SK-N-SH (cell line): ENCODE data around the gene TCEA2. TPM values are rescaled to one million over a fixed set of nuclear protein-coding genes. Genes with fewer than 3 reads are reported as not detected.

Experiments
- CTCF ChIA-PET: fragments of 300-600, 350-600 bp; formaldehyde crosslinking; extraction: SDS; loops from one replicate; lab custom pipeline; 2021; lab: Yijun Ruan, JAX
- POLR2A ChIA-PET: fragments of 350-600 bp; sonication (Branson Sonifier 250); formaldehyde crosslinking; extraction: SDS; loops from one replicate; lab custom pipeline; 2020; ENCODE audit warnings: antibody characterized with exemption, inconsistent platforms; lab: Yijun Ruan, JAX
- DNase-seq: peaks from one replicate; pipeline ENCODE4 v3.0.0; 2012
- H2AFZ ChIP-seq: fragments of 200-600 bp; sonication (generic); 2 replicates; pipeline ENCODE4 v1.8.1; 2016; ENCODE audit warnings: antibody characterized with exemption, mild to moderate bottlenecking, low read depth
- H3F3A ChIP-seq: fragments of 200-600 bp; sonication (generic); replicated peaks from 2 replicates; pipeline ENCODE3; 2016; ENCODE audit warnings: antibody characterized with exemption, mild to moderate bottlenecking; ENCODE audit not compliant: insufficient read depth
- H3K27ac ChIP-seq, 2 experiments: fragments of 200-500 bp in 1 of 2; fragments of 200-600 bp in 1 of 2; sonication (Bioruptor generic) in 1 of 2; sonication (generic), shearing (Covaris generic) in 1 of 2; 2 replicates each; pipeline versions ENCODE4 v1.5.1 to v1.6.1; 2014 to 2016; ENCODE audit warnings: low read depth in 2 of 2, inconsistent platforms in 1 of 2, low read length in 1 of 2, mild to moderate bottlenecking in 1 of 2, mixed read lengths in 1 of 2
- H3K27me3 ChIP-seq: fragments of 200-600 bp; sonication (generic), shearing (Covaris generic); 2 replicates; pipeline ENCODE4 v1.6.1; 2016; ENCODE audit warnings: mixed run types; ENCODE audit not compliant: insufficient read depth
- H3K36me3 ChIP-seq, 2 experiments: fragments of 200-500 bp in 1 of 2; fragments of 200-600 bp in 1 of 2; sonication (Bioruptor generic) in 1 of 2; sonication (generic) in 1 of 2; replicated peaks in 1 of 2; 2 replicates each; pipeline versions ENCODE3 to v1.5.1; 2014 to 2016; ENCODE audit warnings: low read length in 1 of 2, mild to moderate bottlenecking in 1 of 2; ENCODE audit not compliant: insufficient read depth in 2 of 2, control insufficient read depth in 1 of 2
- H3K4me1 ChIP-seq, 2 experiments: fragments of 200-500 bp in 1 of 2; fragments of 200-600 bp in 1 of 2; sonication (Bioruptor generic) in 1 of 2; sonication (generic), shearing (Covaris generic) in 1 of 2; 2 replicates each; pipeline versions ENCODE4 v1.5.1 to v1.6.1; 2014 to 2016; ENCODE audit warnings: low read depth in 1 of 2, low read length in 1 of 2, mixed run types in 1 of 2; ENCODE audit not compliant: insufficient read depth in 2 of 2, control insufficient read depth in 1 of 2
- H3K4me2 ChIP-seq: fragments of 200-600 bp; sonication (generic), shearing (Covaris generic); 2 replicates; pipeline ENCODE4 v1.6.1; 2017; ENCODE audit warnings: mixed run types
- H3K4me3 ChIP-seq, 2 experiments: fragments of 200-500 bp in 1 of 2; fragments of 200-600 bp in 1 of 2; sonication (Bioruptor generic) in 1 of 2; sonication (generic), shearing (Covaris generic) in 1 of 2; 2 replicates each; pipeline versions ENCODE4 v1.5.1 to v1.8.1; 2014 to 2016; ENCODE audit warnings: low read depth in 2 of 2, inconsistent platforms in 1 of 2, low read length in 1 of 2, mild to moderate bottlenecking in 1 of 2, mixed read lengths in 1 of 2, moderate library complexity in 1 of 2
- H3K79me2 ChIP-seq: fragments of 200-600 bp; sonication (generic); 2 replicates; pipeline ENCODE4 v1.8.1; 2017; ENCODE audit warnings: mild to moderate bottlenecking; ENCODE audit not compliant: insufficient read depth
- H3K9ac ChIP-seq: fragments of 200-600 bp; sonication (generic); 2 replicates; pipeline ENCODE4 v1.6.1; 2017; ENCODE audit warnings: mixed run types
- H3K9me2 ChIP-seq: fragments of 200-600 bp; sonication (generic); 2 replicates; pipeline ENCODE4 v1.6.1; 2017; ENCODE audit warnings: mixed run types
- H3K9me3 ChIP-seq: fragments of 200-600 bp; sonication (generic); 2 replicates; pipeline ENCODE4 v1.6.1; 2017; ENCODE audit warnings: mixed run types, mild to moderate bottlenecking, moderate library complexity
- H4K20me1 ChIP-seq: fragments of 200-600 bp; sonication (generic); 2 replicates; pipeline ENCODE4 v1.6.1; 2017; ENCODE audit warnings: mild to moderate bottlenecking, mixed run types; ENCODE audit not compliant: insufficient read depth
- ELF1 ChIP-seq: IDR thresholded peaks from 2 replicates; pipeline ENCODE4 v1.4.0; 2012
- EZH2phosphoT487 ChIP-seq: fragments of 200-600 bp; sonication (generic); IDR thresholded peaks from 2 replicates; pipeline ENCODE4 v1.6.1; 2017; ENCODE audit warnings: low read depth, mixed run types, mild to moderate bottlenecking, antibody characterized with exemption, moderate library complexity, borderline replicate concordance
- FOXJ3 ChIP-seq: sonication (generic); formaldehyde crosslinking; IDR thresholded peaks from 2 replicates; pipeline ENCODE4 v1.5.1; 2020; ENCODE audit warnings: mild to moderate bottlenecking, missing genetic modification reagents
- GABPA ChIP-seq: IDR thresholded peaks from 2 replicates; pipeline ENCODE4 v1.4.0; 2012; ENCODE audit warnings: low read depth, mild to moderate bottlenecking
- JUND ChIP-seq: IDR thresholded peaks from 2 replicates; pipeline ENCODE4 v1.4.0; 2012
- NFIC ChIP-seq: IDR thresholded peaks from 2 replicates; pipeline ENCODE4 v1.4.0; 2012; ENCODE audit warnings: borderline replicate concordance
- NRF1 ChIP-seq: IDR thresholded peaks from 2 replicates; pipeline ENCODE4 v1.6.1; 2012; ENCODE audit warnings: low read depth, mild to moderate bottlenecking, low read length
- POLR2AphosphoS5 ChIP-seq: IDR thresholded peaks from 2 replicates; pipeline ENCODE4 v1.6.1; 2012; ENCODE audit warnings: low read depth, low read length
- RAD21 ChIP-seq: IDR thresholded peaks from 2 replicates; pipeline ENCODE4 v1.6.1; 2012; ENCODE audit warnings: mild to moderate bottlenecking, low read length
- RCOR1 ChIP-seq: fragments of 150-350 bp; IDR thresholded peaks from 2 replicates; pipeline ENCODE4 v1.6.1; 2017; ENCODE audit warnings: antibody characterized with exemption, low read length
- RXRA ChIP-seq: IDR thresholded peaks from 2 replicates; pipeline ENCODE4 v1.4.0; 2012; ENCODE audit warnings: low read depth, mild to moderate bottlenecking, borderline replicate concordance
- SMC3 ChIP-seq: IDR thresholded peaks from 2 replicates; pipeline ENCODE4 v1.6.1; 2012; ENCODE audit warnings: low read depth, low read length, improper control_type of control experiment
- TAF1 ChIP-seq: IDR thresholded peaks from 2 replicates; pipeline ENCODE4 v1.6.1; 2012; ENCODE audit warnings: low read depth, mild to moderate bottlenecking, low read length, moderate library complexity, borderline replicate concordance
- TEAD4 ChIP-seq: IDR thresholded peaks from 2 replicates; pipeline ENCODE4 v1.4.0; 2012; ENCODE audit warnings: mild to moderate bottlenecking, borderline replicate concordance; ENCODE audit not compliant: insufficient read depth
- YY1 ChIP-seq: IDR thresholded peaks from 2 replicates; pipeline ENCODE4 v1.4.0; 2012; ENCODE audit warnings: low read depth, mild to moderate bottlenecking
- WGBS: methylation state at CpG from one replicate; pipeline ENCODE4 v1.1.6; 2017; ENCODE audit warnings: low lambda C conversion rate; 5-methylcytosine and 5-hydroxymethylcytosine counted together
- polyA plus RNA-seq, 3 experiments: library from polyadenylated mRNA; depleted of rRNA; stranded (reverse); fragments of >200 nt; gene quantifications; 2 replicates each; pipeline ENCODE4 v1.2.3, GENCODE V29; 2012
- TF ChIP-seq, protein P1 (sequence below): fragments of 150-350 bp; IDR thresholded peaks from 2 replicates; pipeline ENCODE4 v1.6.1; 2016; ENCODE audit warnings: mild to moderate bottlenecking, low read depth, low read length
- TF ChIP-seq, protein P2 (sequence below): IDR thresholded peaks from 2 replicates; pipeline ENCODE4 v1.4.0; 2012; ENCODE audit warnings: low read depth
- TF ChIP-seq, protein P3 (sequence below): fragments of 150-350 bp; IDR thresholded peaks from 2 replicates; pipeline ENCODE4 v1.6.1; 2017; ENCODE audit warnings: antibody characterized with exemption, low read length, low read depth, borderline replicate concordance
- TF ChIP-seq, protein P4 (sequence below): IDR thresholded peaks from 2 replicates; pipeline ENCODE4 v1.4.0; 2012; ENCODE audit warnings: low read depth, borderline replicate concordance
- TF ChIP-seq, protein P5 (sequence below): IDR thresholded peaks from 2 replicates; pipeline ENCODE4 v1.4.0; 2012; ENCODE audit warnings: low read depth, borderline replicate concordance

The TCEA2 gene
- polyA plus RNA-seq, 1 of the 3 experiments (the other 2 are of a cell fraction), result 98.9 TPM

DNA sequence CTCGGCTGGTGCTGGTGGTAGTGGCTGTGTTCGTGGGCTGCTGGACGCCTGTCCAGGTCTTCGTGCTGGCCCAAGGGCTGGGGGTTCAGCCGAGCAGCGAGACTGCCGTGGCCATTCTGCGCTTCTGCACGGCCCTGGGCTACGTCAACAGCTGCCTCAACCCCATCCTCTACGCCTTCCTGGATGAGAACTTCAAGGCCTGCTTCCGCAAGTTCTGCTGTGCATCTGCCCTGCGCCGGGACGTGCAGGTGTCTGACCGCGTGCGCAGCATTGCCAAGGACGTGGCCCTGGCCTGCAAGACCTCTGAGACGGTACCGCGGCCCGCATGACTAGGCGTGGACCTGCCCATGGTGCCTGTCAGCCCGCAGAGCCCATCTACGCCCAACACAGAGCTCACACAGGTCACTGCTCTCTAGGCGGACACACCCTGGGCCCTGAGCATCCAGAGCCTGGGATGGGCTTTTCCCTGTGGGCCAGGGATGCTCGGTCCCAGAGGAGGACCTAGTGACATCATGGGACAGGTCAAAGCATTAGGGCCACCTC is 35.5 kb downstream of the TCEA2 start:
- CTCF ChIA-PET, result interaction anchor here (0.9 to 2.3 kb wide), 4 partner anchors 14 to 40 kb away, joined by 3 to 16 read pairs (median 4); partner anchors contain the start of gene LKAAEAR1

More for the DNA sequence above, 35.5 kb downstream of the TCEA2 start:
- H3K36me3 ChIP-seq, result no peaks in the 10 kb centered on the region
- no peak overlapping the region for H2AFZ ChIP-seq
- no peak overlapping the region for H3K27ac ChIP-seq
- peaks cover 0 to 2% of the 10 kb centered on the region in 2 experiments; a peak in 1 of 4 replicates for H3K4me1 ChIP-seq
- H4K20me1 ChIP-seq, result no peaks in the 10 kb centered on the region
- POLR2A ChIA-PET, result no interaction called here
- no peaks in the 10 kb centered on the region for H3K9me3 ChIP-seq
- H3K4me3 ChIP-seq, result no peak overlapping the region
- H3K9me2 ChIP-seq, result no peaks in the 10 kb centered on the region
- WGBS, result 89% methylated on average over 12 of the region's 28 CpGs
- H3K79me2 ChIP-seq, result no peaks in the 10 kb centered on the region
- TF ChIP-seq, protein P1, sequence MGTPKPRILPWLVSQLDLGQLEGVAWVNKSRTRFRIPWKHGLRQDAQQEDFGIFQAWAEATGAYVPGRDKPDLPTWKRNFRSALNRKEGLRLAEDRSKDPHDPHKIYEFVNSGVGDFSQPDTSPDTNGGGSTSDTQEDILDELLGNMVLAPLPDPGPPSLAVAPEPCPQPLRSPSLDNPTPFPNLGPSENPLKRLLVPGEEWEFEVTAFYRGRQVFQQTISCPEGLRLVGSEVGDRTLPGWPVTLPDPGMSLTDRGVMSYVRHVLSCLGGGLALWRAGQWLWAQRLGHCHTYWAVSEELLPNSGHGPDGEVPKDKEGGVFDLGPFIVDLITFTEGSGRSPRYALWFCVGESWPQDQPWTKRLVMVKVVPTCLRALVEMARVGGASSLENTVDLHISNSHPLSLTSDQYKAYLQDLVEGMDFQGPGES, result no peak
- TF ChIP-seq TEAD4 (no peak), ELF1 (no peak), NRF1 (no peak), EZH2phosphoT487 (no peak), GABPA (no peak), RAD21 (no peak), RXRA (no peak), NFIC (no peak), YY1 (no peak), RCOR1 (no peak), FOXJ3 (CRISPR knock-in tag) (no peak), TAF1 (no peak), SMC3 (no peak), JUND (no peak), POLR2AphosphoS5 (no peak)
- TF ChIP-seq, protein P2, sequence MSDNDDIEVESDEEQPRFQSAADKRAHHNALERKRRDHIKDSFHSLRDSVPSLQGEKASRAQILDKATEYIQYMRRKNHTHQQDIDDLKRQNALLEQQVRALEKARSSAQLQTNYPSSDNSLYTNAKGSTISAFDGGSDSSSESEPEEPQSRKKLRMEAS, result no peak
- TF ChIP-seq, protein P3, sequence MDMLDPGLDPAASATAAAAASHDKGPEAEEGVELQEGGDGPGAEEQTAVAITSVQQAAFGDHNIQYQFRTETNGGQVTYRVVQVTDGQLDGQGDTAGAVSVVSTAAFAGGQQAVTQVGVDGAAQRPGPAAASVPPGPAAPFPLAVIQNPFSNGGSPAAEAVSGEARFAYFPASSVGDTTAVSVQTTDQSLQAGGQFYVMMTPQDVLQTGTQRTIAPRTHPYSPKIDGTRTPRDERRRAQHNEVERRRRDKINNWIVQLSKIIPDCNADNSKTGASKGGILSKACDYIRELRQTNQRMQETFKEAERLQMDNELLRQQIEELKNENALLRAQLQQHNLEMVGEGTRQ, result no peak
- TF ChIP-seq, protein P4, sequence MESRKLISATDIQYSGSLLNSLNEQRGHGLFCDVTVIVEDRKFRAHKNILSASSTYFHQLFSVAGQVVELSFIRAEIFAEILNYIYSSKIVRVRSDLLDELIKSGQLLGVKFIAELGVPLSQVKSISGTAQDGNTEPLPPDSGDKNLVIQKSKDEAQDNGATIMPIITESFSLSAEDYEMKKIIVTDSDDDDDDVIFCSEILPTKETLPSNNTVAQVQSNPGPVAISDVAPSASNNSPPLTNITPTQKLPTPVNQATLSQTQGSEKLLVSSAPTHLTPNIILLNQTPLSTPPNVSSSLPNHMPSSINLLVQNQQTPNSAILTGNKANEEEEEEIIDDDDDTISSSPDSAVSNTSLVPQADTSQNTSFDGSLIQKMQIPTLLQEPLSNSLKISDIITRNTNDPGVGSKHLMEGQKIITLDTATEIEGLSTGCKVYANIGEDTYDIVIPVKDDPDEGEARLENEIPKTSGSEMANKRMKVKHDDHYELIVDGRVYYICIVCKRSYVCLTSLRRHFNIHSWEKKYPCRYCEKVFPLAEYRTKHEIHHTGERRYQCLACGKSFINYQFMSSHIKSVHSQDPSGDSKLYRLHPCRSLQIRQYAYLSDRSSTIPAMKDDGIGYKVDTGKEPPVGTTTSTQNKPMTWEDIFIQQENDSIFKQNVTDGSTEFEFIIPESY, result no peak
- TF ChIP-seq, protein P5, sequence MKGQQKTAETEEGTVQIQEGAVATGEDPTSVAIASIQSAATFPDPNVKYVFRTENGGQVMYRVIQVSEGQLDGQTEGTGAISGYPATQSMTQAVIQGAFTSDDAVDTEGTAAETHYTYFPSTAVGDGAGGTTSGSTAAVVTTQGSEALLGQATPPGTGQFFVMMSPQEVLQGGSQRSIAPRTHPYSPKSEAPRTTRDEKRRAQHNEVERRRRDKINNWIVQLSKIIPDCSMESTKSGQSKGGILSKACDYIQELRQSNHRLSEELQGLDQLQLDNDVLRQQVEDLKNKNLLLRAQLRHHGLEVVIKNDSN, result no peak
- no peak overlapping the region for H3K9ac ChIP-seq
- no peak for DNase-seq
- H3K4me2 ChIP-seq, result no peak overlapping the region
- H3K27me3 ChIP-seq, result no peaks in the 10 kb centered on the region; the same call in 1 of the 2 replicates
- no peaks in the 10 kb centered on the region for H3F3A ChIP-seq
